ENCODE data around the gene GOT2.
"Not testable (repeated sequence)": the region's sequence is repeated elsewhere in the genome, so short reads cannot be mapped to it uniquely, and the experiment has no call there.

The GOT2 gene

DNA sequence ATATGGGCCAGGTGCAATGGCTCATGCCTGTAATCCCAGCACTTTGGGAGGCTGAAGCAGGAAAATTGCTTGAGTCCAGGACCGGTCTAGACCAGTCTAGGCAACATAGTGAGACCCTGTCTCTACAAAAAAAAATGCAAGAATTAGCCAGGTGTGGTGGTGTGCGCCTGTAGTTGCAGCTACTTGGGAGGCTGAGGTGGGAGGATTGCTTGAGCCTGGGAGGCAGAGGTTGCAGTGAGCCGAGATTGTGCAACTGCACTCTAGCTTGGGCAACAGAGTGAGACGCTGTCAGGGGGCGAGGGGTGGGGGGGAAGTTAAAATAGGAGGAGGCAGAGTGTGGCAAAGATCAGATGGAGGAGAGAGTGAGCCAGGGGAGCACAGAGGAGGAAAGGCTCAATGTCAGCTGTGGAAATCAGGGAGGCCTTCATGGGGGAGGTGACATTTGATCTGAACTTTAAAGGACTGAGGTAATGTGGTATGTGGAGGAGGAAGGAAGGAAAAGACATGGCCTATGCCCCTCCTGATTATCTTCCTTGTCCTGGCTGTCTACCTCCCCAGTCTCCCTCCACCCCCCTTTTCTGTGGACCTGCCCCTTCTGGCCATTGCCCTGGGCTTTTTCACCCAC lies 4.7 kb upstream of the GOT2 start:
- no peak overlapping the region for H3K4me2 ChIP-seq (ENCODE audit: insufficient read depth, low read length)
- H3K4me1 ChIP-seq (ENCODE audit: insufficient read depth, low read length) = peaks cover 8% of the 10 kb centered on the region
- H3K27me3 ChIP-seq (ENCODE audit: insufficient read depth, low read length, poor library complexity) = no peaks in the 10 kb centered on the region
- H3K9me3 ChIP-seq (ENCODE audit: insufficient read depth, low read length, severe bottlenecking) = no peaks in the 10 kb centered on the region
- H3K79me2 ChIP-seq (ENCODE audit: insufficient read depth, low read length) = peaks cover 7% of the 10 kb centered on the region
- H4K20me1 ChIP-seq (ENCODE audit: insufficient read depth, low read length) = no peaks in the 10 kb centered on the region
- no peak for DNase-seq
- H2AFZ ChIP-seq (ENCODE audit: low read depth, low read length) = no peak overlapping the region
- H3K9ac ChIP-seq (ENCODE audit: low read depth, low read length) = no peak overlapping the region
- H3K4me3 ChIP-seq (ENCODE audit: low read depth in 1 of 2, low read length in 2 of 2) = no peak overlapping the region
- no peak for ATAC-seq (ENCODE audit: insufficient read depth, low read depth)
- no peak overlapping the region for H3K27ac ChIP-seq (ENCODE audit: low read length)
- no peak for TF ChIP-seq EZH2 (IDR thresholded peaks at IDR 0.05; ENCODE audit: borderline replicate concordance, low read depth, low read length, severe bottlenecking)
- TF ChIP-seq, protein P1, sequence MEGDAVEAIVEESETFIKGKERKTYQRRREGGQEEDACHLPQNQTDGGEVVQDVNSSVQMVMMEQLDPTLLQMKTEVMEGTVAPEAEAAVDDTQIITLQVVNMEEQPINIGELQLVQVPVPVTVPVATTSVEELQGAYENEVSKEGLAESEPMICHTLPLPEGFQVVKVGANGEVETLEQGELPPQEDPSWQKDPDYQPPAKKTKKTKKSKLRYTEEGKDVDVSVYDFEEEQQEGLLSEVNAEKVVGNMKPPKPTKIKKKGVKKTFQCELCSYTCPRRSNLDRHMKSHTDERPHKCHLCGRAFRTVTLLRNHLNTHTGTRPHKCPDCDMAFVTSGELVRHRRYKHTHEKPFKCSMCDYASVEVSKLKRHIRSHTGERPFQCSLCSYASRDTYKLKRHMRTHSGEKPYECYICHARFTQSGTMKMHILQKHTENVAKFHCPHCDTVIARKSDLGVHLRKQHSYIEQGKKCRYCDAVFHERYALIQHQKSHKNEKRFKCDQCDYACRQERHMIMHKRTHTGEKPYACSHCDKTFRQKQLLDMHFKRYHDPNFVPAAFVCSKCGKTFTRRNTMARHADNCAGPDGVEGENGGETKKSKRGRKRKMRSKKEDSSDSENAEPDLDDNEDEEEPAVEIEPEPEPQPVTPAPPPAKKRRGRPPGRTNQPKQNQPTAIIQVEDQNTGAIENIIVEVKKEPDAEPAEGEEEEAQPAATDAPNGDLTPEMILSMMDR (IDR thresholded peaks at IDR 0.05; ENCODE audit: borderline replicate concordance, extremely low read depth, low read length, poor library complexity, severe bottlenecking) = no peak
- H3K36me3 ChIP-seq (ENCODE audit: insufficient read depth, low read length) = peaks cover 3% of the 10 kb centered on the region; the same call in 1 of the 2 replicates

DNA sequence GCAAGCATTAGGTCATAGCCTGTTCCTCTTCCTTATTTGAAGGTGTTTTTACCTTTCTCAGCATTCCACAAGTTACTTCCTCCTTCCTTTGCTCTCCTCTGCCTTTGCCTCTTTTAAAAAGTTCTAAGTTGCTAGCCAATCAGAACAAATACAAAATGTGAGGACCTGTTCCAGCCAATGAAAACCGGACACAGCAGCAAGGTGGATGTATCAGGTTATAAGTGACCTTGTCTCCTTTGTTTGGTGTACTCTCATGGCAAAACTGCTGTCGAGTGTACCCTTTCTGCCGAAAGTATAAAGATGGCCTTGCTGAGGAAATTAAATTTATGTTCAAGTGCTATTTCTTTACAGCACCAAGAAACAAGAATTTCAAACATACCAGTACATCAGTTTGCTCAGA lies 2.2 kb upstream of the GOT2 start:
- H3K9me3 ChIP-seq (ENCODE audit: insufficient read depth, low read length, severe bottlenecking) = not testable (repeated sequence)

DNA sequence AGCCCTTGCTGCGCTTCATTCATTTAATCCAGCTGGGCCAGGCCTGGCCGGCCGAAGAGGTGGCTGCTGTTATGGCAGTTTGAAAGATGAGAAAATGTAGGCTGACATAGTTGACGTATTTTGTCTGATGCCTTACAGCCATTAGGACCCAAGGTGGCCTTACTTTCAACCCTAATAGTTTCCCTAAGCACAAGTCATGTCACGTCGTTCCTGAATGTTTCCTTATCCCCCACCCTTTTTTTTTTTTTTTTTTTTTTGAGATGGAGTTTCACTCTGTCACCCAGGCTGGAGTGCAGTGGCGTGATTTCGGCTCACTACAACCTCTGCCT lies 307 bp upstream of the GOT2 start:
- Histone ChIP-seq H3K4me2 (ENCODE audit: insufficient read depth, low read length) (peak overlapping the region; percentile 92), H3K27me3 (ENCODE audit: insufficient read depth, low read length, poor library complexity) (no peaks in the 10 kb centered on the region), H2AFZ (ENCODE audit: low read depth, low read length) (peak overlapping the region; percentile 99), H3K4me3 (ENCODE audit: low read depth in 1 of 2, low read length in 2 of 2) (peak overlapping the region; percentile 97 to 100; a peak in 3 of 4 replicates), H3K9ac (ENCODE audit: low read depth, low read length) (peak overlapping the region; percentile 98), H3K4me1 (ENCODE audit: insufficient read depth, low read length) (peaks cover 38% of the 10 kb centered on the region), H3K27ac (ENCODE audit: low read length) (peak overlapping the region; percentile 68; the same call in 1 of the 2 replicates), H3K79me2 (ENCODE audit: insufficient read depth, low read length) (peaks cover 50% of the 10 kb centered on the region), H3K9me3 (ENCODE audit: insufficient read depth, low read length, severe bottlenecking) (no peaks in the 10 kb centered on the region), H3K36me3 (ENCODE audit: insufficient read depth, low read length) (peaks cover 20% of the 10 kb centered on the region), H4K20me1 (ENCODE audit: insufficient read depth, low read length) (peaks cover 26% of the 10 kb centered on the region; the same call in 1 of the 2 replicates)
- ATAC-seq (ENCODE audit: insufficient read depth, low read depth) (no peak), DNase-seq (no peak)
- TF ChIP-seq, protein P1 (IDR thresholded peaks at IDR 0.05; ENCODE audit: borderline replicate concordance, extremely low read depth, low read length, poor library complexity, severe bottlenecking) = no peak
- no peak for TF ChIP-seq EZH2 (IDR thresholded peaks at IDR 0.05; ENCODE audit: borderline replicate concordance, low read depth, low read length, severe bottlenecking)

More for the DNA sequence above, 2.2 kb upstream of the GOT2 start:
- not testable (repeated sequence) for H3K36me3 ChIP-seq (ENCODE audit: insufficient read depth, low read length); H3K4me2 ChIP-seq (ENCODE audit: insufficient read depth, low read length); ATAC-seq (ENCODE audit: insufficient read depth, low read depth); H3K27ac ChIP-seq (ENCODE audit: low read length); H2AFZ ChIP-seq (ENCODE audit: low read depth, low read length); H3K27me3 ChIP-seq (ENCODE audit: insufficient read depth, low read length, poor library complexity); H4K20me1 ChIP-seq (ENCODE audit: insufficient read depth, low read length); H3K4me3 ChIP-seq (ENCODE audit: low read depth in 1 of 2, low read length in 2 of 2); H3K9ac ChIP-seq (ENCODE audit: low read depth, low read length); DNase-seq
- Histone ChIP-seq H3K4me1 (ENCODE audit: insufficient read depth, low read length) (peaks cover 28% of the 10 kb centered on the region), H3K79me2 (ENCODE audit: insufficient read depth, low read length) (peaks cover 31% of the 10 kb centered on the region)

DNA sequence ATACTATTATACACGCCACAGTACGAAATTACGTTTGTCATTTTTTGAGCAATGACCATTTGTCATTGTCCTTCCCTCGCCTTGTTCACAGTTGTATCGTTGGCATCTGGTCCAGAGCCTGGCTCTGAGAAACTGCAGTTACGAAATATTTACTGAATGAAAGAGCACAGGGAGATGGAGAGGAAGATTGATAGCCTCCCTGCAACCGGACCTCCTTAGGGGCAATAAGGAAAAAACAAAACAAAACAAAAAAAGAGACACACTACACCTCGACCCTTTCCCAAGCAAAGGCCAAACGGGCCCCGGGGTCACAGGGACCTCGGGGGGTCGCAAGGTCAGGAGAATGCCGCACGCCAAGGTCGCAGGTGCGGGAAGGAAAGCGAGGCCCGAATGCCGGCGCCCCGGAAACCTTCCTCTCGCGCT lies 857 bp downstream of the GOT2 start:
- peak overlapping the region; percentile 91 for H3K27ac ChIP-seq (ENCODE audit: low read length)
- peaks cover 61% of the 10 kb centered on the region for H3K79me2 ChIP-seq (ENCODE audit: insufficient read depth, low read length)
- peaks cover 38% of the 10 kb centered on the region for H3K4me1 ChIP-seq (ENCODE audit: insufficient read depth, low read length)
- peak overlapping the region; percentile 98 for H3K9ac ChIP-seq (ENCODE audit: low read depth, low read length)
- ATAC-seq (ENCODE audit: insufficient read depth, low read depth) (no peak), DNase-seq (no peak)
- peaks cover 35% of the 10 kb centered on the region; the same call in 1 of the 2 replicates for H4K20me1 ChIP-seq (ENCODE audit: insufficient read depth, low read length)
- H3K4me2 ChIP-seq (ENCODE audit: insufficient read depth, low read length) = peak overlapping the region; percentile 92
- peak overlapping the region; percentile 97 to 100 for H3K4me3 ChIP-seq (ENCODE audit: low read depth in 1 of 2, low read length in 2 of 2)
- H3K9me3 ChIP-seq (ENCODE audit: insufficient read depth, low read length, severe bottlenecking) = no peaks in the 10 kb centered on the region
- H2AFZ ChIP-seq (ENCODE audit: low read depth, low read length) = peak overlapping the region; percentile 99
- no peak for TF ChIP-seq EZH2 (IDR thresholded peaks at IDR 0.05; ENCODE audit: borderline replicate concordance, low read depth, low read length, severe bottlenecking)
- TF ChIP-seq, protein P1 (IDR thresholded peaks at IDR 0.05; ENCODE audit: borderline replicate concordance, extremely low read depth, low read length, poor library complexity, severe bottlenecking) = no peak
- peaks cover 25% of the 10 kb centered on the region for H3K36me3 ChIP-seq (ENCODE audit: insufficient read depth, low read length)
- H3K27me3 ChIP-seq (ENCODE audit: insufficient read depth, low read length, poor library complexity) = no peaks in the 10 kb centered on the region

All from DND-41 (cell line).